Lower lobe of right lung (tissue), 2 donors: ENCODE results near the gene KLK6. TPM values are rescaled to one million over a fixed set of nuclear protein-coding genes. Genes with fewer than 3 reads are reported as not detected.

Experiments used
- ATAC-seq, 2 donors: fragments of 200-7000 bp; cut with Tn5 transposase; one replicate each; pipeline ENCODE4 v1.9.1; 2020 to 2022; ENCODE audit warnings: mild to moderate bottlenecking in 2 of 2, moderate library complexity in 2 of 2
- DNase-seq: peaks from one replicate; pipeline ENCODE4 v3.0.0-alpha.2; 2020
- H3K27ac ChIP-seq: fragments of 200-600 bp; one replicate; pipeline ENCODE4 v1.8.0; 2022
- H3K27me3 ChIP-seq: fragments of 200-600 bp; one replicate; pipeline ENCODE4 v1.8.0; 2022; ENCODE audit warnings: low read depth
- H3K36me3 ChIP-seq: fragments of 200-600 bp; one replicate; pipeline ENCODE4 v1.8.0; 2022; ENCODE audit warnings: mild to moderate bottlenecking
- H3K4me1 ChIP-seq: fragments of 200-600 bp; one replicate; pipeline ENCODE4 v1.8.0; 2022
- H3K4me3 ChIP-seq: fragments of 200-600 bp; one replicate; pipeline ENCODE4 v1.8.0; 2022; ENCODE audit warnings: mild to moderate bottlenecking
- H3K9me3 ChIP-seq: fragments of 200-600 bp; one replicate; pipeline ENCODE4 v1.8.0; 2022
- intact Hi-C: fragments of 100-400 bp; cut with DNase I; formaldehyde crosslinking; loops from one replicate; pipeline ENCODE4 v1.11.0; 2022
- total RNA-seq: library from RNA; stranded (reverse); fragmentation: NEBNext Ultra II Directional; extraction: Animal tissue kit (Norgen Biotek cat#: 25700); gene quantifications from one replicate; pipeline ENCODE4 v1.2.1, GENCODE V29; 2021
- TF ChIP-seq, protein P1 (sequence below): fragments of 200-600 bp; IDR thresholded peaks from one replicate; pipeline ENCODE4 v1.8.0; 2022; ENCODE audit warnings: antibody characterized with exemption, mild to moderate bottlenecking
- donor health status: DM: no; HTN: yes; CAD: no; lungs with severe emphysema.

Gene KLK6
- total RNA-seq, 1 donor from 2014 or later, result not detected

DNA sequence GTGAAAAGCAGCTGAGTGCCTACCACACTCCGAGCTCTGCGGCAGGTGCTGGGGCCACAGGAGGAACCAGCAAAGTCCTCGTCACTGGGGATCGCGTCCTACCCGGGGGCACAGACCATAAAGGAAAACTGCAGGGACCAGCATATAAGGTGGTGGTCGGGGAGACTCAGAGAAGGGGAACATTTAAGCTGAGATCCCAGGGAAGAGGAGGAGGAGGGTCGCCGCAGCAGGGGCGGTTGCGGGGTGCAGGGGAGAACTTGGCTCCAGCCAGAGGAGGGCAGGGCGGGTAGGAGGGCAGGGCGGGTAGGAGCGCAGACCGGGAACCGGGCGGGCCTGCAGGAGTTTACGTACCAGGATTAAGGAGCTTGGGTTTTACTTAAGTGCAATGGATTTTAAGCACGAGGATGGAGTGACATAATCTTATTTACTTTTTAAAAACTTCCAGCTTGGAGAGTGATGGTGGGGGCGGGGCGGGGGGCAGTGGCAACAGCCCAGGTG is 57.2 kb downstream of the KLK6 start:
- TF ChIP-seq, protein P1, sequence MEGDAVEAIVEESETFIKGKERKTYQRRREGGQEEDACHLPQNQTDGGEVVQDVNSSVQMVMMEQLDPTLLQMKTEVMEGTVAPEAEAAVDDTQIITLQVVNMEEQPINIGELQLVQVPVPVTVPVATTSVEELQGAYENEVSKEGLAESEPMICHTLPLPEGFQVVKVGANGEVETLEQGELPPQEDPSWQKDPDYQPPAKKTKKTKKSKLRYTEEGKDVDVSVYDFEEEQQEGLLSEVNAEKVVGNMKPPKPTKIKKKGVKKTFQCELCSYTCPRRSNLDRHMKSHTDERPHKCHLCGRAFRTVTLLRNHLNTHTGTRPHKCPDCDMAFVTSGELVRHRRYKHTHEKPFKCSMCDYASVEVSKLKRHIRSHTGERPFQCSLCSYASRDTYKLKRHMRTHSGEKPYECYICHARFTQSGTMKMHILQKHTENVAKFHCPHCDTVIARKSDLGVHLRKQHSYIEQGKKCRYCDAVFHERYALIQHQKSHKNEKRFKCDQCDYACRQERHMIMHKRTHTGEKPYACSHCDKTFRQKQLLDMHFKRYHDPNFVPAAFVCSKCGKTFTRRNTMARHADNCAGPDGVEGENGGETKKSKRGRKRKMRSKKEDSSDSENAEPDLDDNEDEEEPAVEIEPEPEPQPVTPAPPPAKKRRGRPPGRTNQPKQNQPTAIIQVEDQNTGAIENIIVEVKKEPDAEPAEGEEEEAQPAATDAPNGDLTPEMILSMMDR, result no peak
- Histone ChIP-seq H3K27me3 (peaks cover 77% of the 10 kb centered on the region), H3K36me3 (no peaks in the 10 kb centered on the region), H3K27ac (no peak overlapping the region), H3K4me3 (no peak overlapping the region), H3K4me1 (no peaks in the 10 kb centered on the region), H3K9me3 (no peaks in the 10 kb centered on the region)
- intact Hi-C loops, result no loop called here
- ATAC-seq, result no peak
- no peak for DNase-seq

DNA sequence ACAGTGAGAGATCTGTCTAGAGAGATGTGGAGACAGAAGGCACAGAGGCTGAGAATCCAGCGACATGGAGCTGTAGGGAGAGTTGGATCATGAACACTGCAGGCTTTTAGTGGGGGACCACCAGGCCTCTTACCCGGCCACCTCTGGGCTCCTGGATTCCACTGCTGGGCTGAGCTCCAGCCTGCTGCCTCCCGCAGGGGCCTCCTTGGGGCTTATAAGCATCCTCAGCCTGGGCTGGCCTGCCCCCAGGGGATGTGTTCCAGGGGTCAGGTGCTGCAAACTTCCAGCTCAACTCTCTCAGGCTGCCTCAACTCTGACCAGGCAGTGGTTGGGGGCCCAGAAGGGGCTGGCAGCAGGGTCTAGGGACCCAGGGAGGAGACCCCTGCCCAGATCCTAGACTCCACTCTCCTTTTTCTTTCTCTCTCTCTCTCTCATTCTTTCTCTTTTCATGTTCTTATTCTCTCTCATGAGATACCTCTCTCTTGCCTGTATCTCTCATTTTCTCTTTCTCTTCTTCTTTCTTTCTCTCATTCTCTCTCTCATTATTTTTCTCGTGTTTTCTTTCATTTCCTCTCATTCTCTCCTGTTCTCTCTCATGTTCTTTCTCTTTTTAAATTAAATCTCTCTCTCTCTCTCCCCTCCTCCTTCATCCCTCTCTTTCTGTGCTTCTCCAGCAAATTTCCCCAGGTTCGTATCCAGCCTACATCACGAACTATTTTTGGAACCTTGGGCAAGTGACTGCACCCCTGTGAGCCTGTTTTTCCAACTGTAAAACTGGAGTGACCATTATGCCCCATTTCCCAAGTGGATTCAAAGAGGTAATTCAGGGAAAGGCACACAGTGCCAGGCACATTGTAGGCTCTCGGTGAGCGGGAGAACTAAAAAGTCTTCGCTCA is 57.9 kb downstream of the KLK6 start, which contains the start of gene KLK4:
TSS of gene KLK4 (minus strand) at position 190 of the 896 bp plus-strand sequence. CDS start 657 bp downstream, outside the sequence.
- intact Hi-C loops, result no loop called here
- ATAC-seq (no peak), DNase-seq (no peak)
- Histone ChIP-seq H3K4me3 (no peak within 1 kb of the TSS), H3K9me3 (no peaks in the 10 kb centered on the region), H3K4me1 (no peaks in the 10 kb centered on the region), H3K27ac (no peak within 1 kb of the TSS), H3K27me3 (peaks cover 77% of the 10 kb centered on the region), H3K36me3 (no peaks in the 10 kb centered on the region)
- TF ChIP-seq, protein P1, result no peak

DNA sequence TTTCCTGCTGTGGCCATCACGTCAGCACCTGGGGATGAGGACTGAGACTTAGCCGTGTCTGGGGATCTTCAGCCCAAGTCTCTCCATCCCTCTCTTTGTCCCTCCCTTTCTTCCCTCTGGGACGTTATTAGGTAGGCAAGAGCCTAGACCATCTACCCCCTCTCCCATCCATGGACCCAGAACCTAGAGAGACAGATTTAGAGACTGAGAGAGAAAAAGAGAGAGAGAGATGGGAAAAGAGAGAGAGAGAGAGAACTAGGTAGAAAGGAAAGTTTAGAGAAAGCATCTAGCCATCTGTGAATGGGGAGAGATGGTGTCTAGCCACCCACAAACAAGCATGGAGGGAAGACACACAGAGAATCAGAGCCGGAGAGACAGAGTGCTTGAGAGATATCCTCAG is 58.7 kb downstream of the KLK6 start:
- intact Hi-C loops, result no loop called here
- DNase-seq (no peak), ATAC-seq (no peak)

DNA sequence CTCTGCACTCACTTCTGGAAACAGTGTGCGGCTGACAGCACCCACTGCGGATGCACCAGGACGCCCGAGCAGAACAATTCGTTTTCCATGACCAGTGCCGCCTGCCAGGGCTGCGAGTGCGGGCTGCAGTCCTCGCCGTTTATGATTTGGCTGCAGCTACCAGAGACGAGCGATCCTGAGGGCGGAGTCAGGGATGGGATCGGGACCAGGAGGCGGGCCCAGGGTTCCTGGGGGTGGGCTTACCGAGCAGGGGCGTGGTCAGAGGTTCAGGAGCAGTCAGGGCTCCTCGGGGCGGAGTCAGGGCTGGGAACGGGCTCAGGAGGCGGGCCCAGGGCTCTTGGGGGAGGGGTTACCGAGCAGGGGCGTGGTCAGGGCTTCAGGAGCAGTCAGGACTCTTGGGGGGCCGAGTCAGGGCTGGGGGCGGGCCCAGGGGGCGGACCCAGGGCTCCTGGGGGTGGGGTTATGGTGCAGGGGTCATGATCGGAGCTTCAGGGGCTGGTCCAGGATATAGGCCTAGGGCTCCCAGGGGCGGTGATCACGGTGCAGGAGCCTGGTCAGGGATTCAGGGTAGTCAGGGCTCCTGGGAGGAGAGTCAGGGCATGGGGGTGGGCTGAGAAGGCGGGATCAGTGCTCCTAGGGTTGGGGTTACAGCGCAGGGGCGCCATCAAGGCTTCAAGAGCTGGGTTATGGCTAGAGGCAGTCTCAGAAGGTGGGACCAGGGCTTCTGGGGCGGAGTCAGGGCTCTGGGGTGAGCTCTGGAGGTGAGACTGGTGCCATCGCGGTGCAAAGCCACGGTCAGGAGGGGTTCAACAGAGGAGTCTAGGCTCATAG is 59.9 kb downstream of the KLK6 start:
- peaks cover 72% of the 10 kb centered on the region for H3K27me3 ChIP-seq
- intact Hi-C loops, result no loop called here
- H3K4me3 ChIP-seq, result no peak overlapping the region
- ATAC-seq (peak; percentile 54 to 69), DNase-seq (peak; percentile 59)
- no peak overlapping the region for H3K27ac ChIP-seq
- TF ChIP-seq, protein P1, result no peak
- no peaks in the 10 kb centered on the region for H3K4me1 ChIP-seq
- H3K36me3 ChIP-seq, result no peaks in the 10 kb centered on the region
- H3K9me3 ChIP-seq, result no peaks in the 10 kb centered on the region

More for the DNA sequence above, 58.7 kb downstream of the KLK6 start:
- Histone ChIP-seq H3K4me3 (no peak overlapping the region), H3K27ac (no peak overlapping the region), H3K36me3 (no peaks in the 10 kb centered on the region), H3K9me3 (no peaks in the 10 kb centered on the region), H3K27me3 (peaks cover 74% of the 10 kb centered on the region), H3K4me1 (no peaks in the 10 kb centered on the region)
- TF ChIP-seq, protein P1, result no peak

Other genes starting within 250 kb of the KLK6 start
- gene SHANK1, start 249.8 kb downstream of the KLK6 start, total RNA-seq, result 0.71 TPM
- 9.8 TPM for gene CLEC11A, start 246.2 kb downstream of the KLK6 start, total RNA-seq
- not detected for gene GPR32, start 199.1 kb downstream of the KLK6 start, total RNA-seq
- not detected for gene ACP4, start 179.2 kb downstream of the KLK6 start, total RNA-seq
- 1.9 TPM for gene KLK1, start 145.8 kb downstream of the KLK6 start, total RNA-seq
- not detected for gene KLK15, start 136.0 kb downstream of the KLK6 start, total RNA-seq
- gene KLK3, start 114.7 kb downstream of the KLK6 start, total RNA-seq, result not detected
- not detected for gene KLK2, start 96.2 kb downstream of the KLK6 start, total RNA-seq
- not detected for gene KLK4, start 58.2 kb downstream of the KLK6 start, total RNA-seq
- not detected for gene KLK5, start 16.6 kb downstream of the KLK6 start, total RNA-seq
- gene KLK7, start 14.3 kb upstream of the KLK6 start, total RNA-seq, result not detected
- not detected for gene KLK8, start 32.0 kb upstream of the KLK6 start, total RNA-seq
- 5.7 TPM for gene KLK10, start 50.1 kb upstream of the KLK6 start, total RNA-seq
- 11.2 TPM for gene KLK11, start 57.0 kb upstream of the KLK6 start, total RNA-seq
- 1.9 TPM for gene KLK12, start 65.4 kb upstream of the KLK6 start, total RNA-seq
- 0.56 TPM for gene KLK13, start 95.5 kb upstream of the KLK6 start, total RNA-seq
- 0.89 TPM for gene KLK14, start 113.3 kb upstream of the KLK6 start, total RNA-seq
- 8.3 TPM for gene CTU1, start 138.8 kb upstream of the KLK6 start, total RNA-seq
- 24.8 TPM for gene SIGLEC9, start 155.3 kb upstream of the KLK6 start, total RNA-seq
- gene SIGLEC7, start 172.7 kb upstream of the KLK6 start, total RNA-seq, result 10.0 TPM